Body of pancreas (tissue), 4 donors: ENCODE measurements around the gene PI4K2A.

Experiments
- CTCF ChIP-seq, 7 experiments: fragments of 450-650 bp in 4 of 7; fragments of 200-600 bp in 3 of 7; sonication (generic) in 3 of 7; IDR thresholded peaks; one replicate each; pipeline ENCODE4 v1.5.1; 2016 to 2019; ENCODE audit warnings: antibody characterized with exemption in 7 of 7
- POLR2A ChIP-seq, 3 donors: fragments of 450-650 bp; IDR thresholded peaks; one replicate each; pipeline ENCODE4 v1.6.1; 2016; ENCODE audit warnings: antibody characterized with exemption in 3 of 3, mild to moderate bottlenecking in 2 of 3

- TF ChIP-seq CTCF (IDR thresholded peaks at IDR 0.05), result peak; percentile 42 to 65 (median 59)
- no peak for TF ChIP-seq POLR2A (IDR thresholded peaks at IDR 0.05)
Observed at GRCh38 chr10:97708976-97709946, 68.8 kb downstream of the PI4K2A start.
